HUES6 (cell line): ENCODE results near the gene JDP2.

Experiments
- H3K27ac ChIP-seq: 2 replicates; pipeline ENCODE4 v1.7.0; 2013; ENCODE audit warnings: low read depth, mild to moderate bottlenecking, low read length, inconsistent platforms
- H3K27me3 ChIP-seq: 2 replicates; pipeline ENCODE4 v1.6.1; 2013; ENCODE audit warnings: low read length; ENCODE audit not compliant: control insufficient read depth, insufficient read depth
- H3K36me3 ChIP-seq: 2 replicates; pipeline ENCODE4 v1.6.1; 2013; ENCODE audit warnings: low read length; ENCODE audit not compliant: control insufficient read depth, insufficient read depth
- H3K4me1 ChIP-seq: 2 replicates; pipeline ENCODE4 v1.6.1; 2013; ENCODE audit warnings: low read length; ENCODE audit not compliant: control insufficient read depth, insufficient read depth
- H3K4me3 ChIP-seq: 2 replicates; pipeline ENCODE4 v1.5.1; 2013; ENCODE audit warnings: low read depth, low read length
- H3K9ac ChIP-seq: one replicate; pipeline ENCODE4 v1.6.1; 2013; ENCODE audit warnings: mild to moderate bottlenecking, low read length
- H3K9me3 ChIP-seq: 2 replicates; pipeline ENCODE4 v1.6.1; 2013; ENCODE audit warnings: low read depth, low read length; ENCODE audit not compliant: control insufficient read depth, insufficient read depth

The JDP2 gene

GRCh38 chr14:75497701-75498100 is 69.9 kb downstream of the JDP2 start:
- Histone ChIP-seq H3K9ac (no peak overlapping the region), H3K27ac (no peak overlapping the region), H3K36me3 (no peaks in the 10 kb centered on the region), H3K9me3 (no peaks in the 10 kb centered on the region), H3K27me3 (no peaks in the 10 kb centered on the region), H3K4me3 (no peak overlapping the region), H3K4me1 (no peaks in the 10 kb centered on the region)

GRCh38 chr14:75499084-75499875 is 71.5 kb downstream of the JDP2 start:
- no peak overlapping the region for H3K27ac ChIP-seq
- no peaks in the 10 kb centered on the region for H3K9me3 ChIP-seq
- H3K9ac ChIP-seq, result no peak overlapping the region
- H3K36me3 ChIP-seq, result no peaks in the 10 kb centered on the region
- H3K4me3 ChIP-seq, result no peak overlapping the region
- no peaks in the 10 kb centered on the region for H3K27me3 ChIP-seq
- H3K4me1 ChIP-seq, result no peaks in the 10 kb centered on the region

- H3K27me3 ChIP-seq, result no peaks in the 10 kb centered on the region
- H3K27ac ChIP-seq, result no peak overlapping the region
- H3K9me3 ChIP-seq, result no peaks in the 10 kb centered on the region
- H3K4me1 ChIP-seq, result no peaks in the 10 kb centered on the region
- H3K36me3 ChIP-seq, result no peaks in the 10 kb centered on the region
- H3K9ac ChIP-seq, result no peak overlapping the region
- no peak overlapping the region for H3K4me3 ChIP-seq
These were observed 73.3 kb downstream of the JDP2 start for GRCh38 chr14:75501080-75501479.

- H3K9me3 ChIP-seq, result no peaks in the 10 kb centered on the region
- no peak overlapping the region for H3K27ac ChIP-seq
- no peak overlapping the region for H3K9ac ChIP-seq
- H3K4me1 ChIP-seq, result no peaks in the 10 kb centered on the region
- no peaks in the 10 kb centered on the region for H3K27me3 ChIP-seq
- H3K4me3 ChIP-seq, result no peak overlapping the region
- no peaks in the 10 kb centered on the region for H3K36me3 ChIP-seq
These were observed 76.6 kb downstream of the JDP2 start for GRCh38 chr14:75504411-75504810.

- Histone ChIP-seq H3K9me3 (0 out of 2 replicates have a peak, but pooled peaks cover 2% of the 10 kb centered on the region), H3K4me1 (no peaks in the 10 kb centered on the region), H3K36me3 (no peaks in the 10 kb centered on the region), H3K27me3 (no peaks in the 10 kb centered on the region), H3K9ac (no peak overlapping the region), H3K27ac (no peak overlapping the region), H3K4me3 (no peak overlapping the region)
These were observed 79.1 kb downstream of the JDP2 start for GRCh38 chr14:75506930-75507329.

GRCh38 chr14:75510547-75510946 is 82.7 kb downstream of the JDP2 start:
- H3K36me3 ChIP-seq, result no peaks in the 10 kb centered on the region
- no peak overlapping the region for H3K9ac ChIP-seq
- 0 out of 2 replicates have a peak, but pooled peaks cover 2% of the 10 kb centered on the region for H3K9me3 ChIP-seq
- H3K4me1 ChIP-seq, result peaks cover 15% of the 10 kb centered on the region; the same call in 1 of the 2 replicates
- no peak overlapping the region for H3K4me3 ChIP-seq
- H3K27ac ChIP-seq, result no peak overlapping the region
- no peaks in the 10 kb centered on the region for H3K27me3 ChIP-seq

- no peak overlapping the region for H3K27ac ChIP-seq
- H3K4me3 ChIP-seq, result no peak overlapping the region
- 0 out of 2 replicates have a peak, but pooled peaks cover 2% of the 10 kb centered on the region for H3K9me3 ChIP-seq
- no peak overlapping the region for H3K9ac ChIP-seq
- H3K36me3 ChIP-seq, result no peaks in the 10 kb centered on the region
- H3K27me3 ChIP-seq, result no peaks in the 10 kb centered on the region
- H3K4me1 ChIP-seq, result peaks cover 18% of the 10 kb centered on the region; the same call in 1 of the 2 replicates
These were observed 83.4 kb downstream of the JDP2 start for GRCh38 chr14:75511201-75511600.

- Histone ChIP-seq H3K9ac (no peak overlapping the region), H3K27me3 (no peaks in the 10 kb centered on the region), H3K4me3 (no peak overlapping the region), H3K36me3 (no peaks in the 10 kb centered on the region), H3K4me1 (peaks cover 18% of the 10 kb centered on the region; the same call in 1 of the 2 replicates), H3K27ac (no peak overlapping the region), H3K9me3 (0 out of 2 replicates have a peak, but pooled peaks cover 2% of the 10 kb centered on the region)
These were observed 86.3 kb downstream of the JDP2 start for GRCh38 chr14:75513911-75514672.

- H3K36me3 ChIP-seq, result no peaks in the 10 kb centered on the region
- H3K4me1 ChIP-seq, result peaks cover 18% of the 10 kb centered on the region; the same call in 1 of the 2 replicates
- 0 out of 2 replicates have a peak, but pooled peaks cover 2% of the 10 kb centered on the region for H3K9me3 ChIP-seq
- H3K4me3 ChIP-seq, result peak overlapping the region; percentile 27; the same call in 1 of the 2 replicates
- no peak overlapping the region for H3K9ac ChIP-seq
- no peaks in the 10 kb centered on the region for H3K27me3 ChIP-seq
- no peak overlapping the region for H3K27ac ChIP-seq
These were observed 87.1 kb downstream of the JDP2 start for GRCh38 chr14:75514673-75515628.

- Histone ChIP-seq H3K9ac (no peak overlapping the region), H3K27me3 (no peaks in the 10 kb centered on the region), H3K4me1 (peaks cover 18% of the 10 kb centered on the region; the same call in 1 of the 2 replicates), H3K27ac (no peak overlapping the region), H3K9me3 (0 out of 2 replicates have a peak, but pooled peaks cover 2% of the 10 kb centered on the region), H3K36me3 (no peaks in the 10 kb centered on the region), H3K4me3 (no peak overlapping the region)
These were observed 87.8 kb downstream of the JDP2 start for GRCh38 chr14:75515629-75515996.
